NCI-H2107 treated with DMSO at 0.1 percent for 48 hours (cell line): ENCODE measurements around the gene PGM2L1.
"Not testable (repeated sequence)": the region's sequence is repeated elsewhere in the genome, so short reads cannot be mapped to it uniquely, and the experiment has no call there.

Experiments used
- DNase-seq: peaks from one replicate; lab custom pipeline; 2025; ENCODE audit not compliant: unreplicated experiment; lab: John Stamatoyannopoulos, UW

The PGM2L1 gene

GRCh38 chr11:74403607-74404321 is 5.5 kb upstream of the PGM2L1 start:
- DNase-seq: no peak

- no peak for DNase-seq
Measured at GRCh38 chr11:74400606-74401005, 2.4 kb upstream of the PGM2L1 start.

GRCh38 chr11:74397501-74398243 is 561 bp downstream of the PGM2L1 start:
- DNase-seq: peak; percentile 79

- no peak for DNase-seq
Measured at GRCh38 chr11:74392256-74392655, 6.0 kb downstream of the PGM2L1 start.

GRCh38 chr11:74391193-74391592 is 7.0 kb downstream of the PGM2L1 start:
- no peak for DNase-seq

- no peak for DNase-seq
Measured at GRCh38 chr11:74390697-74391096, 7.5 kb downstream of the PGM2L1 start.

- peak; percentile 71 for DNase-seq
Measured at GRCh38 chr11:74388678-74389327, 9.4 kb downstream of the PGM2L1 start.

GRCh38 chr11:74384641-74385040 is 13.6 kb downstream of the PGM2L1 start:
- DNase-seq: no peak

GRCh38 chr11:74380746-74381439 is 17.3 kb downstream of the PGM2L1 start:
- DNase-seq: peak; percentile 94

GRCh38 chr11:74377689-74378088 is 20.5 kb downstream of the PGM2L1 start:
- no peak for DNase-seq

GRCh38 chr11:74373382-74373781 is 24.9 kb downstream of the PGM2L1 start:
- DNase-seq: no peak

- peak; percentile 72 for DNase-seq
Measured at GRCh38 chr11:74371269-74372052, 26.8 kb downstream of the PGM2L1 start.

GRCh38 chr11:74370123-74370522 is 28.1 kb downstream of the PGM2L1 start:
- no peak for DNase-seq

GRCh38 chr11:74367881-74368280 is 30.4 kb downstream of the PGM2L1 start:
- no peak for DNase-seq

GRCh38 chr11:74366576-74366975 is 31.7 kb downstream of the PGM2L1 start:
- DNase-seq: no peak

GRCh38 chr11:74365805-74366204 is 32.4 kb downstream of the PGM2L1 start:
- DNase-seq: not testable (repeated sequence)

GRCh38 chr11:74357449-74357848 is 40.8 kb downstream of the PGM2L1 start:
- DNase-seq: no peak

- DNase-seq: no peak
Measured at GRCh38 chr11:74355626-74356025, 42.6 kb downstream of the PGM2L1 start.

- no peak for DNase-seq
Measured at GRCh38 chr11:74354036-74354435, 44.2 kb downstream of the PGM2L1 start.

- DNase-seq: no peak
Measured at GRCh38 chr11:74347381-74347780, 50.9 kb downstream of the PGM2L1 start.

- DNase-seq: no peak
Measured at GRCh38 chr11:74345420-74345819, 52.8 kb downstream of the PGM2L1 start.
